HG03575 (cell line): Measurements from ENCODE around the gene RIC8B.
"Not testable (repeated sequence)": the region's sequence is repeated elsewhere in the genome, so short reads cannot be mapped to it uniquely, and the experiment has no call there.

Experiments
- ATAC-seq: cut with Tn5 transposase; IDR thresholded peaks from one replicate; pipeline ENCODE4 v1.9.1; 2021; ENCODE audit not compliant: unreplicated experiment, insufficient number of reproducible peaks, low FRiP score; ENCODE audit errors: extremely low read depth

RIC8B gene

GRCh38 chr12:106917503-106917902 is 143.0 kb downstream of the RIC8B start:
- no peak for ATAC-seq

- no peak for ATAC-seq
These were observed 144.3 kb downstream of the RIC8B start for GRCh38 chr12:106918746-106919145.

DNA sequence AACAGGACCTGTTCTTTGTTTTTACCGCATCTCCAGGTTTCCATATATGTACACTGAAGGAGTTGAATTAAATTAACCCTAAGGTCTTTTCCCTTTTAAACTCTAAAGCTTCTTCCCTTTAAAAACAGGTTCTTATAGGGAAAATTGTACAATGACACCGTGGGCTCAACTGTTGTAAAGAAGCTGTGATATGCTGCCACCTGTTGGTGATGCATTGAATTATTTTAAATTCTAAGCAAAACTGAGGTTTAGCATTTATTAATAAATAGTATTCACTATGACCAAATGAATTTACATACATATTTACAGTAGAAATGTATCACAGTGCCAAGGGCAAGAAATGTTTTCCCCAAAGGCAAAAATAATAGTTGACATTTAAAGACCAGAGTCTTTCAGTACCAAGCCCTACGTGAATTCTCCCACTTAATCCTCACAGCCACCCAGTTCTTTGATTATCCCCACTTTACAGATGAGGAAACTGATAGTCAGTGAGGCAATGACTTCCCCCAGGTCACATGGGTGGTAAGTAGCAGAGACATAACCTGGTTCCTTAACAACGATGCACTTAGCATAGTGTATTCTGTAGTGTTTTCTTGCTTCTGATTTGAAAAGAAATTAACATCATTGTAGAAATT is 145.5 kb downstream of the RIC8B start:
- no peak for ATAC-seq

DNA sequence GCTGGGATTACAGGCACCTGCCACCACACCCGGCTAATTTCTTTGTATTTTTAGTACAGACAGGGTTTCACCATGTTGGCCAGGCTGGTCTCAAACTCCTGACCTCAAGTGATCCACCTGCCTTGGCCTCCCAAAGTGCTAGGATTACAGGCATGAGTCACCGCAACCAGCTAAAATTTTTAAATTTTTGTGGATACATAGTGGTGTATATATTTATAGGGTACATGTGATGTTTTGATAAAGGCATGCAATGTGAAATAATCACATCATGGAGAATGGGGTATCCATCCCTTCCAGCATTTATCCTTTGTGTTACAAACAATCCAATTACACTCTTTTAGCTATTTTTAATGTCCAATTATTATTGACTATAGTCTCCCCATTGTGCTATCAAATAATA is 147.5 kb downstream of the RIC8B start:
- not testable (repeated sequence) for ATAC-seq

- not testable (repeated sequence) for ATAC-seq
These were observed 149.1 kb downstream of the RIC8B start for GRCh38 chr12:106923594-106923993.

GRCh38 chr12:106924268-106924861 is 149.9 kb downstream of the RIC8B start:
- ATAC-seq, result no peak

GRCh38 chr12:106926657-106927056 is 152.2 kb downstream of the RIC8B start:
- ATAC-seq, result no peak

GRCh38 chr12:106934277-106934676 is 159.8 kb downstream of the RIC8B start:
- no peak for ATAC-seq
